Esophagus squamous epithelium (tissue), 5 donors: ENCODE measurements around the gene TATDN3. TPM values are rescaled to one million over a fixed set of nuclear protein-coding genes. Genes with fewer than 3 reads are reported as not detected.

Source experiments
- DNase-seq: peaks from one replicate; lab custom pipeline; 2025; lab: John Stamatoyannopoulos, UW
- H3K27ac ChIP-seq, 4 donors: fragments of 200-600 bp; sonication (generic); one replicate each; pipeline ENCODE4 v1.5.1; 2016 to 2019; ENCODE audit warnings: mild to moderate bottlenecking in 1 of 4
- H3K27me3 ChIP-seq, 4 donors: fragments of 200-600 bp; sonication (generic); 1 replicate in 3 of 4; 2 replicates in 1 of 4; pipeline versions ENCODE4 v1.5.1 to v1.6.0; 2017 to 2021; ENCODE audit warnings: antibody characterized with exemption in 1 of 4
- H3K36me3 ChIP-seq, 3 donors: fragments of 200-600 bp; sonication (generic); one replicate each; pipeline ENCODE4 v1.5.1; 2016 to 2019
- H3K4me1 ChIP-seq, 3 donors: fragments of 200-600 bp; sonication (generic); one replicate each; pipeline ENCODE4 v1.5.1; 2017 to 2019
- H3K4me3 ChIP-seq, 4 donors: fragments of 200-600 bp; sonication (generic); 1 replicate in 3 of 4; 2 replicates in 1 of 4; pipeline ENCODE4 v1.5.1; 2016 to 2019; ENCODE audit warnings: mild to moderate bottlenecking in 2 of 4, moderate library complexity in 1 of 4
- H3K9me3 ChIP-seq, 3 donors: fragments of 200-600 bp; sonication (generic); one replicate each; pipeline ENCODE4 v1.5.1; 2016 to 2019
- CTCF ChIP-seq, 6 experiments: fragments of 450-650 bp in 4 of 6; fragments of 200-600 bp in 2 of 6; sonication (generic) in 2 of 6; IDR thresholded peaks; one replicate each; pipeline ENCODE4 v1.5.1; 2016 to 2019; ENCODE audit warnings: antibody characterized with exemption in 6 of 6, mild to moderate bottlenecking in 4 of 6, moderate library complexity in 4 of 6
- POLR2A ChIP-seq, 4 donors: fragments of 450-650 bp; IDR thresholded peaks; one replicate each; pipeline ENCODE4 v1.6.1; 2017; ENCODE audit warnings: antibody characterized with exemption in 4 of 4, mild to moderate bottlenecking in 4 of 4, moderate library complexity in 3 of 4
- WGBS, 2 donors: methylation state at CpG; one replicate each; pipeline ENCODE4 v1.1.5; 2018; 5-methylcytosine and 5-hydroxymethylcytosine counted together
- intact Hi-C: fragments of 100-400 bp; cut with DNase I; formaldehyde crosslinking; loops from one replicate; pipeline ENCODE4 v1.15.0; 2022
- total RNA-seq, 4 donors: library from RNA; depleted of rRNA; stranded (reverse); fragments of >200 nt; gene quantifications; one replicate each; pipeline ENCODE4 v1.1.0, GENCODE V29; 2016
- donor health status: DM: yes; HTN: yes; CAD: no.

TATDN3 gene
- total RNA-seq, 4 donors from 2014 or later = 3.4 to 15.6 (median 10.4) TPM

GRCh38 chr1:212847549-212847948 lies 55.9 kb downstream of the TATDN3 start, which contains the start of gene SPATA45:
TSS of gene SPATA45 (minus strand) at chr1:212847649. CDS start at chr1:212836149, 11,500 bp downstream.
- H3K27me3 ChIP-seq = no peaks in the 10 kb centered on the region
- no peaks in the 10 kb centered on the region for H3K4me1 ChIP-seq
- TF ChIP-seq CTCF (IDR thresholded peaks at IDR 0.05) = no peak
- TF ChIP-seq POLR2A (IDR thresholded peaks at IDR 0.05) = no peak
- intact Hi-C loops = no loop called here
- no peak for DNase-seq
- no peaks in the 10 kb centered on the region for H3K36me3 ChIP-seq
- WGBS, 2 donors = 98% methylated on average over 2 to 4 of the region's 4 CpGs
- no peak within 1 kb of the TSS for H3K4me3 ChIP-seq
- no peak within 1 kb of the TSS for H3K27ac ChIP-seq
- H3K9me3 ChIP-seq = no peaks in the 10 kb centered on the region

DNA sequence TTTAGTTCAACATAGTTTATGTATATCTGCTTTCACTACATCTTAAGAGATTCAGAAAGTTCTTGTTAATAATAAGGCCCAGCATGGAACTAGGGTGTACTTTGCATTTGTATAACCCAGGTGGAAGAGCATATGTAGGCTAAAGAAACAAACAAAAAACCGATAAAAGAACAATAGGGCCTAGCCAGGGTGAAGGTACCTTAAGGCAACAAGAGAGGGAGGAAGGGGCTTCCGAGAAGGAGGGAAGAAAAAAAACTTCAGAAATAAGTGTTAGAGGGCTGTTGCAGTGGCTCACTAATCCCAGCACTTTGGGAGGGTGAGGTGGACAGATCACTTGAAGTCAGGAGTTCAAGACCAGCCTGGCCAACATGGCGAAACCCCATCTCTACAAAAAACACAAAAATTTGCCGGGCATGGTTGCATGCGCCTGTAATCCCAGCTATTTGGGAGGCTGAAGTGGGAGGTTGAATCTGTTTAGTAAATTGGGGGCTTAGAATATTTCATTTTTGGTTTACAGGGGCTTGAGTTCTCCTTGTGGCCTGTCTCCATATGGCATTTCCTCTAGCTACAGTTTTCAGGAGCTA lies 60.5 kb downstream of the TATDN3 start:
- no peaks in the 10 kb centered on the region for H3K27me3 ChIP-seq
- no peak overlapping the region for H3K27ac ChIP-seq
- TF ChIP-seq CTCF (IDR thresholded peaks at IDR 0.05) (no peak), POLR2A (IDR thresholded peaks at IDR 0.05) (no peak)
- H3K4me1 ChIP-seq = peaks cover 0 to 8% (median 5%) of the 10 kb centered on the region in 3 donors
- H3K4me3 ChIP-seq = no peak overlapping the region
- 82 to 83% methylated on average over 5 of the region's 5 CpGs for WGBS, 2 donors
- no peaks in the 10 kb centered on the region for H3K36me3 ChIP-seq
- intact Hi-C loops = no loop called here
- no peaks in the 10 kb centered on the region for H3K9me3 ChIP-seq
- no peak for DNase-seq

- no peaks in the 10 kb centered on the region for H3K36me3 ChIP-seq
- DNase-seq = no peak
- peaks cover under 1 to 13% (median 8%) of the 10 kb centered on the region in 3 donors for H3K4me1 ChIP-seq
- intact Hi-C loops = no loop called here
- TF ChIP-seq POLR2A (IDR thresholded peaks at IDR 0.05) = no peak
- TF ChIP-seq CTCF (IDR thresholded peaks at IDR 0.05) = no peak
- H3K4me3 ChIP-seq = no peak overlapping the region
- H3K27ac ChIP-seq = no peak overlapping the region
- H3K9me3 ChIP-seq = no peaks in the 10 kb centered on the region
- WGBS, 2 donors = 80 to 92% methylated on average over 5 of the region's 5 CpGs
- H3K27me3 ChIP-seq = no peaks in the 10 kb centered on the region
Measured at GRCh38 chr1:212853658-212854057, 62.0 kb downstream of the TATDN3 start.

DNA sequence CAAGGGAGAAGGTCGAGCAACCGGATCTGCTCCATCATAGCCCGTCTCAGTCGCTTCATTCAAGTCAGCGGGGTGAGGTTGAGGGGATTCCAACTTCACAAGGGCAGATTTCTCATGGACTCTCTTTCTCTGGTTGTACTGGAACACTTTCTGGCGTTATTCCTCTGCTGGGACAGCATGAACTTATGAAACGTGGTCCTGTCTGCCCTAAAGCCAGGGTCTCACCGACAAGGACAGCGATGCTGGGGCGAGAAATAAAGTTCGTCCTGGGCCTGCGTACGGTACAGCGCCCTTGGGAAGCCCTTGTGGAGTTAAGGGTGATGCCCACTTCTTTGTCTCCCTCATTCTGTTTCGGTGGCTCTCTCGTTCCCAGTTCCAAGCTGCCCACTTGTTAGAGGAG lies 65.1 kb downstream of the TATDN3 start:
- no peaks in the 10 kb centered on the region for H3K27me3 ChIP-seq
- H3K9me3 ChIP-seq = no peaks in the 10 kb centered on the region
- no peak for DNase-seq
- peaks cover 4 to 39% (median 23%) of the 10 kb centered on the region in 3 donors for H3K4me1 ChIP-seq
- intact Hi-C loops = no loop called here
- no peak overlapping the region for H3K27ac ChIP-seq
- no peaks in the 10 kb centered on the region for H3K36me3 ChIP-seq
- TF ChIP-seq CTCF (IDR thresholded peaks at IDR 0.05) (no peak), POLR2A (IDR thresholded peaks at IDR 0.05) (no peak)
- no peak overlapping the region for H3K4me3 ChIP-seq
- WGBS, 2 donors = 93% methylated on average over 14 to 16 of the region's 16 CpGs

GRCh38 chr1:212857992-212858460 lies 66.3 kb downstream of the TATDN3 start, which contains the start of gene FLVCR1:
TSS of gene FLVCR1 (plus strand) at chr1:212858275. CDS start at chr1:212858453, 178 bp downstream.
- TF ChIP-seq POLR2A (IDR thresholded peaks at IDR 0.05) (peak in 3 of 4 donors; percentile 39 to 77 (median 59)), CTCF (IDR thresholded peaks at IDR 0.05) (no peak)
- intact Hi-C loops = no loop called here
- Histone ChIP-seq H3K27ac (peak within 1 kb of the TSS; percentile 88 to 96 (median 92)), H3K27me3 (no peaks in the 10 kb centered on the region), H3K36me3 (no peaks in the 10 kb centered on the region), H3K4me3 (peak within 1 kb of the TSS; percentile 89 to 99 (median 98)), H3K4me1 (peaks cover 4 to 39% (median 23%) of the 10 kb centered on the region in 3 donors), H3K9me3 (no peaks in the 10 kb centered on the region)
- DNase-seq = peak; percentile 88
- WGBS, 2 donors = no CpG with 5 or more reads among the region's 54 CpGs
